A673 (cell line): ENCODE results near the gene PARP14.

Experiments
- CTCF ChIP-seq: fragments of 300-800, 200-600 bp; sonication (generic); conservative IDR thresholded peaks from 2 replicates; pipeline ENCODE4 v1.5.1; 2017; ENCODE audit warnings: low read depth, mild to moderate bottlenecking, antibody characterized with exemption, low read length, moderate library complexity, mixed read lengths
- EZH2 ChIP-seq: fragments of 200-600 bp; sonication (generic); IDR thresholded peaks from 2 replicates; pipeline ENCODE4 v1.6.1; 2017; ENCODE audit warnings: borderline replicate concordance, low read depth, mild to moderate bottlenecking, mixed read lengths, antibody characterized with exemption, low read length; ENCODE audit not compliant: poor library complexity, severe bottlenecking

DNA sequence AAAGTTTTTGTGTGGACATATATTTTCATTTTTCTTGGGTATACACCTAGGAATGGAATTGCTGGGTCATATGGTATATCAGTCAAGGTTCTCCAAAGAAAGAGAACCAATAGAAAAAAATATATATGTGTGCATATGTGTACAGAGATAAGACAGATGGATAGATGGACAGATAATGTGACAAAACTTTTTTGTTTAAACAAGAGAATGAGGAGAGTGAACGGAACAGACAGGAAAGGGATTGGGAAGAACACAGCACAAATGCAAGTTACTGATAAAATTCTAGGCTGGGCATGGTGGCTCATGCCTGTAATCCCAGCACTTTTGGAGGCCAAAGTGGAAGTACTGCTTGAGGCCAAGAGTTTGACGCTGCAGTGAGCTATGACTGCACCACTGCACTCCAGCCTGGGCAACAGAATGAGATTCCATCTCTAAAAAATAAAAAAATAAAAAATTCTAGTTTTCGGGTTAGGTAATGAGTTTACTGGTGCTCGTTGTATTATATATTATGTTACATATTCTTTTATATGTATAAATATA lies 63.0 kb downstream of the PARP14 start:
- no peak for TF ChIP-seq CTCF
- TF ChIP-seq EZH2: no peak
